HG02884 (cell line): Measurements from ENCODE around the gene NAALADL2.

ENCODE experiments used
- ATAC-seq: cut with Tn5 transposase; IDR thresholded peaks from one replicate; pipeline ENCODE4 v1.9.1; 2021; ENCODE audit warnings: mild to moderate bottlenecking, moderate library complexity; ENCODE audit not compliant: unreplicated experiment

The NAALADL2 gene

GRCh38 chr3:174959556-174960065 is 100.5 kb downstream of the NAALADL2 start:
- no peak for ATAC-seq

GRCh38 chr3:174960898-174961297 is 101.8 kb downstream of the NAALADL2 start:
- no peak for ATAC-seq

- ATAC-seq: no peak
Measured at GRCh38 chr3:174973465-174973864, 114.3 kb downstream of the NAALADL2 start.

GRCh38 chr3:174986685-174987084 is 127.6 kb downstream of the NAALADL2 start:
- ATAC-seq: no peak

GRCh38 chr3:175001091-175001490 is 142.0 kb downstream of the NAALADL2 start:
- no peak for ATAC-seq

GRCh38 chr3:175002732-175003143 is 143.6 kb downstream of the NAALADL2 start:
- ATAC-seq: no peak

- no peak for ATAC-seq
Measured at GRCh38 chr3:175003590-175003989, 144.5 kb downstream of the NAALADL2 start.

GRCh38 chr3:175005193-175005592 is 146.1 kb downstream of the NAALADL2 start:
- no peak for ATAC-seq

GRCh38 chr3:175005881-175006280 is 146.7 kb downstream of the NAALADL2 start:
- no peak for ATAC-seq

GRCh38 chr3:175007306-175007705 is 148.2 kb downstream of the NAALADL2 start:
- ATAC-seq: no peak

- no peak for ATAC-seq
Measured at GRCh38 chr3:175009295-175009694, 150.2 kb downstream of the NAALADL2 start.

- no peak for ATAC-seq
Measured at GRCh38 chr3:175015056-175015635, 156.0 kb downstream of the NAALADL2 start.

GRCh38 chr3:175018946-175019727 is 160.0 kb downstream of the NAALADL2 start:
- no peak for ATAC-seq

- no peak for ATAC-seq
Measured at GRCh38 chr3:175020101-175020500, 161.0 kb downstream of the NAALADL2 start.

GRCh38 chr3:175029828-175030227 is 170.7 kb downstream of the NAALADL2 start:
- no peak for ATAC-seq

GRCh38 chr3:175039875-175040274 is 180.7 kb downstream of the NAALADL2 start:
- ATAC-seq: no peak

- ATAC-seq: no peak
Measured at GRCh38 chr3:175041369-175041768, 182.2 kb downstream of the NAALADL2 start.

- no peak for ATAC-seq
Measured at GRCh38 chr3:175046601-175047000, 187.5 kb downstream of the NAALADL2 start.

- ATAC-seq: no peak
Measured at GRCh38 chr3:175047786-175048185, 188.7 kb downstream of the NAALADL2 start.

- ATAC-seq: no peak
Measured at GRCh38 chr3:175057401-175057800, 198.3 kb downstream of the NAALADL2 start.

GRCh38 chr3:175059788-175060187 is 200.7 kb downstream of the NAALADL2 start:
- ATAC-seq: no peak

- no peak for ATAC-seq
Measured at GRCh38 chr3:175065497-175065896, 206.4 kb downstream of the NAALADL2 start.
